Stimulated activated CD8-positive, alpha-beta memory T cell treated with anti-CD3 and anti-CD28 coated beads, Interleukin-12 subunit alpha, Interleukin-12 subunit beta, amount 100 ng/mL, for 24 hours (primary cell): ENCODE results near the gene CTBS.
"Not testable (repeated sequence)": the region's sequence is repeated elsewhere in the genome, so short reads cannot be mapped to it uniquely, and the experiment has no call there.

Experiments
- DNase-seq: peaks from one replicate; pipeline ENCODE4 v3.0.0-alpha.2; 2020; ENCODE audit errors: extremely low read depth

The CTBS gene, protein sequence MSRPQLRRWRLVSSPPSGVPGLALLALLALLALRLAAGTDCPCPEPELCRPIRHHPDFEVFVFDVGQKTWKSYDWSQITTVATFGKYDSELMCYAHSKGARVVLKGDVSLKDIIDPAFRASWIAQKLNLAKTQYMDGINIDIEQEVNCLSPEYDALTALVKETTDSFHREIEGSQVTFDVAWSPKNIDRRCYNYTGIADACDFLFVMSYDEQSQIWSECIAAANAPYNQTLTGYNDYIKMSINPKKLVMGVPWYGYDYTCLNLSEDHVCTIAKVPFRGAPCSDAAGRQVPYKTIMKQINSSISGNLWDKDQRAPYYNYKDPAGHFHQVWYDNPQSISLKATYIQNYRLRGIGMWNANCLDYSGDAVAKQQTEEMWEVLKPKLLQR

DNA sequence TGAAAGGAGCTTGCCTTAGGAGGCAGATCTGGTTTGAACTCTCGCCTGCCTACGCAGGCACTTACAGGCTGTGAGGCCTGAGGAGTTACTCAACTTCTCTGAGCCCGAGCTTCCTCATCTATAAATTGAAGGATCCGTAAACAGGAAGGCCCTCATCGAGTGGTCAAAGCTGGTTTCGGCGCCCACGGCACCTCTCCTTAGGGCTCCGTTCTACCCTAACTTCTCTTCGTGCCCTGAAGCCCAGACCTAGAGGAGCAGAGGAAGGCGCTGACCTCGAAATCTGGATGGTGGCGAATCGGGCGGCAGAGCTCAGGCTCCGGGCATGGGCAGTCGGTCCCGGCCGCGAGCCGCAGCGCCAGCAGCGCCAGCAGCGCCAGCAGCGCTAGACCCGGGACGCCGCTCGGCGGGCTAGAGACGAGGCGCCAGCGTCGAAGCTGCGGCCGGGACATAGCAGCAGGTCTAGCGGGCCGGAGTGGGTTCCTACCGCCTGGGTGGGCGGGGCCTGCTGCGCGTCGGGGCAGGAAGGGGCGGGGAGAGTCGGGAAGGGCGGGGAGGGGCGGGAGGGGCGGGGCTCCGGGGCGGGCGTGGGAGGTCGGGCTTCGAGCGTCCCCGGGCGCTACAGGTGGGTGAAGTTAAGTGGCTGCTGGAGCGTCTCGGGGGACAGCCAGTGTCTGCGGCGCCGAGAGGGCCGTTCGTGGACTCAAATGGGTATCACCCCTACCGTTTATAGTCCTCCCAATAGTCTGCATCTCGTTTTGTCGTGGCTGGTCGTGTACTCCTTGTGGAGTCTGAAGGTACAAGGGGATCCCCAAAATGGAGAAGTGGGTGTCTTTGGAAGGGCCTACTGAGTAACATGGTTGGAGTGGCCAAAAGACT is at the start of gene CTBS:
Gene CTBS, minus strand, starts transcription at position 474 of the 876 bp plus-strand sequence. Its CDS starts 25 bp downstream, at position 449.
- peak; percentile 66 for DNase-seq

DNA sequence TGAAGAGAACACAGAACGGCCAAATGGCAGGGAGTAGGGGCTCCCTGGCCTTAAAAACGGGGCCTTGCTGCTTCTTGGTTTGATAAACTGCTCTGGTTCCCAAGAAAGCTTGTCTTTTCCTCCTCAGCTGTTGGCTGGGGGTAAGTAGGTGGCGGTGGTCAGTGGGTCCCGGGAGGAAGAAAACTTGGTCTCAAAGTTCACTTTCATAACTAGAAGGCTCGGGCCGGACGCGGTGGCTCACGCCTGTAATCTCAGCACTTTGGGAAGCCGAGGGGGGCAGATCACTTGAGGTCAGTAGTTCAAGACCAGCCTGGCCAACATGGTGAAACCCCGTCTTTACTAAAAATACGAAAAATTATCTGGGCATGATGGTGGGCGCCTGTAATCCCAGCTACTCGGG is 47.3 kb upstream of the CTBS start:
- DNase-seq: no peak

DNA sequence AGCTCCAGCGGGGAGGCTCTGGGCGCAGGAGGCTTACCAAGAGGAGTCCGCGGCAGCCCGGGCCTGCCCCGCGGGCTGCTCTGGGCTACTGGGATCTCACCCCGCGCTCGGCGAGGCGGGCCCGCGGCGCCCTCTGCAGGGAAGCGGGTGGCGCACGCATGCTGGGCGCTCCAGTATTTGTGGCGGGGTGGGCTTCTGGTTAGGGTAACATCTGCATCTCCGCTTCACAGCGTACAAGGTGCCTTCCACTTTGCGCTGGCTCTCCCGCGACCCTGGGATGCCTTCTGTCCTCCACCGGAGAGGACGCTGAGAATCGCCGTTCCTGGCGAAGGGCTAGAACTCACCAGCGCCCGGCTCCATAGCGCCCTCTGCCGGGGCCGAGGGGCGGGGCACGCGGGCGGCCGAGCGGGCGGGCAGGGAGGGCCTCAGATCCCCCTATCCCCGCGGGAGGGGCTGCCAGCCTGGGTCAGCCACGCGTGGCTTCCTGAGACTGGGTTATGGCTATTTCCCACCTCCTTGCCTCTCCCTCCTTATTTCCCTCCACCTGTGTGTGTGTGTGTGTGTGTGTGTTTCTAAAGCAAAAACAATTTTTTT is 46.6 kb upstream of the CTBS start:
- peak; percentile 46 for DNase-seq

DNA sequence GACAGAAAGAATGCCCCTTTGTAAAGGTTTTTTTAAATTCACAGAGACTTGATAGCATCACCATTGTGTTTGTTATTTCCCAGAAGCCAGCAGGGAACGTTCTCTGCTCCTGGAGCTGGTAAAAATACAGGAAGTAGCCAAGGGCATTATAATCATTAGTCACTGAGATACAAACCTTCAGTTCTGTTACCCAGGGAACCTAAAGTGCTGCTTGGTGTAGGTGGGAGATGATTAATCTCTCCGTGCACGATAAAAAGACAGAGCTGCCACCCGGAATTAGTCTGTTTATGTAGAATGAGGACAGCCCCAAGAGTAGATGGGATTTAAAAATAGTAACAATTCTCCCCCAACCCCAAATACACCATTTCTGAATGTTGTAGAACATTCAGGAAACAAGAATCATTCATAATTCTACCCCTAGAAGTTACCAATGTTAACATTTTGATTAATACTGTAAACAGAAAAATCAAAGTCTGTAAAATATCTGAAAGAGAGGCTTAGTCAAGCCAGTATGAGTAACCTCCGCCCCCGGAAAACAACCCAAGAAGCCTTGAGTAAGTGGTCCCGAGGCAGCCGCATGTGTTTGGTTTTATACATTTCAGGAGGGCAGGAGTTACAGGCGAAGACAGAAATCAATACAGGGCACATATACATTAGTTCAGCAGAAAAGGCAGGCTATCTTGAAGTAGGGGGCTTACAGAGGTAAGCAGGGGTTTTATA is 45.3 kb upstream of the CTBS start:
- DNase-seq: peak; percentile 44

DNA sequence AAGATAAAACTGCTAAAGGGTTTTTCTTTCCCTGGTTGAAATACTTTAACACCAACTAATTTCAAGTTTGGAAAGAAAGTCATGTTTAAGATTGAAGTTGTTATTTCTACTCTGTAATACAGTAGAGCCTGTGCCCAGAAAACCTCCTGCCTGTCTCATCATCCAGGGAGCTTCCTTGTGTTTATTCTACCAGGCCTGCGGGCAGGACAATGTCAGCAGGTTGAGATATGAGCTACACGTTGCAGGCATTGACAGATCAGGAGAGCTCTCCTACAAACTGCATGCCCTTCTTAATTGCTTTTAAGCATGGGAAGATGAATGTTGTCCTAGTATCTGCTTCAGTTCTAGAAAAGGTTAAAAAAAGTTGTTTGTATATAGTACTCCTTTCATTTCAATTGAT is 43.1 kb upstream of the CTBS start:
- no peak for DNase-seq

DNA sequence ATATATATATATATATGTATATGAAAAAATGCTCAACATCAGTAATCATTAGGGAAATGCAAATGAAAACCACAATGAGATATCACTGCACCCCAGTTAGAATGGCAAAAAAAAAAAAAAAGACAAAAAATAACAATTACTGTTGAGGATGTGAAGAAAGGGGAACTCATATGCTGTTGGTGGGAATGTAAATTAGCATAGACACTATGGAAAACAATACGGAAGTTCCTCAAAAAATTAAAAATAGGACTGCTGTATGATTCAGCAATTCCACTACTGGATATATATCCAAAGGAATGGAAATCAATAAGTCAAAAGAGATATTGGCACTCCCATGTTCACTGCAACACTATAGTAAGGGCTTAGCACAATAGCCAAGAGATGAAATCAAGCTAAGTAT is 41.5 kb upstream of the CTBS start:
- no peak for DNase-seq

DNA sequence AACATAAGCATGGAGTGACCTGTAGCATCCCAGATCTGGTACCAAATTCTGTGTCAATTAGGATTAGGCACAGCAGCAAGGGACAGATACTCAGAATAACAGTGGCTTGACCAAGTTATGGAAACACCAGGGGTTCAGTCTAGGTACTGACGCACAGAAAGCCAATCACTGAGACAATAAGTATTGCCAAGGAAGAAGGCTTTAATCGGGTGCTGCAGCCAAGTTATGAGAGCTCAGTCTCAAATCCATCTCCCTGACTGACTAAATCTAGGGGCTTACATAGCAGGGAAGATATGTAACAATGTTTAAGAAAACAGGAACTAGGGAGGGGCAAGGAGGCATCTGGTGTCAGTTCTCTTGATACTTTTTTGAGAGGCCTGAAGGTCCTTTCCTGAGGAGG is 39.6 kb upstream of the CTBS start:
- DNase-seq: no peak

DNA sequence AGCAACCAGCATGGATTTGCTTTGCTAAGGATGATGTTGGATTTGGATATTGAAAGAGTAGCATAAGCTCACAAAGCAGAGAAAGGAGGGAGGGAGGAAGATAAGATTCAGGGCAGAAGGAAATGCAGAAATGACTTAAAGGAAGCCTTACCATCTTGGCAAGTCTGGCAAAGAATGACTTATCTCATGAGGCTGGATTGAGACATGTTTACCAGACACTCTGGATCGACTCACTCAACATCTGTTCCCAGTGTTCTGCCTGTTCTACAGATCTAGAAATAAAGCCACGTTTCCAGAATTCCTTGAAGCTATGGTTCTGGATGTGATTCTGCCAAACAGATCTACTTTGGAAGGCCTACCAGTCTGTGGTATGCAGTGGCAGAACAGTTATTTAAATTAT is 38.8 kb upstream of the CTBS start:
- DNase-seq: no peak

DNA sequence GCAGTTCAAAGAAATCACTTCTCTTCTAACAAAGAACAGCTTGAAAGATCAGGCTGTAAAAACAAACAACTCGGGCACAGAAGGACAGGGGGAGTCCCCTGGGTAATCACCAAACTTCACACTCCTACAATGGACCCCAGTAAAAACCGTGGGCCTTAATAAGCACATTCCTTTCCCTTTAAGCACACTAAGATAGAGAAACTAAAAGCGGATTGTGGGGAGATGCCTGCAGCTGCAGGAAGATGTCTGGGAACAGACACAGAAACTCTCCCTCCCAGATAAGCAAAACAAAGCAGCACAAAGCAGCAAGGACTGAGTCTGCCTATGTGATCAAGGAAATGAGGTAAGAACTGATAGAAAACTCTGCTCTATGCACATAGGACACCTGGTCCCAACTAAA is 37.6 kb upstream of the CTBS start:
- DNase-seq: no peak

DNA sequence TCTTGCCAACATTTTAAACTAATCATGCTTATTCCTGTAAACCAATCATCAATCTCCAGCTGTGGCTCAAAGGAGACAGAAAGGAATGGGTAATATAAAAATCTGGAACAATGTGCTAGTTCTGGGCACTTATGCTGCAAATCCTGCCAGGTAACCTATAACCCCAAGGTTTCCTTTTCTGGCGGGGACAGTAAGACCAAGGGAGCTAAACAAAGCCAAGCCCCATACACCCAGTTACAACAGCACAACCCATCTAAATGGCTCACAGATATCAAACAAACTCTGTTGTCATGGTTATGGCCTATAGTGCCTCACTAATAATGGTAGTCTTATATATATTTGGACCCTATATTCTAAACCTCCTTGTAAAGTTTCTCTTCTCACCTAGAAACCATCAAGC is 36.9 kb upstream of the CTBS start:
- DNase-seq: no peak

DNA sequence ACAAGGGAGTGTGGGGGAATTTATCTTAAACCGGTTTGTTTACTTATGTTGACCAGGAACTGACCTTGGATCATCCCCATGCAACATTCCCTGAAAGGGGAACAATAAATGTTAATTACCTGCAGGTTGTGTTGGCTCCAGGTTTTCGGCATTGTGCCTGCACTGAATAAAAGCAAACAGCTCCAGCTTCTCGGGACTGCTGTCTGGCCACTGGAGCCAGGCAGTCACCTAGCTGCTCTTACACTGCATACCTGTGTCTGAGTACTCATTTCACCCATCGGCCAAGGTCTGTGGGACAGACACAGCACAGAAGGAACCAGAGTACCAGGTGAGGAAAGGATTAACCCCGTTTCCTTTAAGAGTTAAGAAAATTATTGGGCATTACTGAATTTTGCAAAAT is 32.7 kb upstream of the CTBS start:
- DNase-seq: no peak

DNA sequence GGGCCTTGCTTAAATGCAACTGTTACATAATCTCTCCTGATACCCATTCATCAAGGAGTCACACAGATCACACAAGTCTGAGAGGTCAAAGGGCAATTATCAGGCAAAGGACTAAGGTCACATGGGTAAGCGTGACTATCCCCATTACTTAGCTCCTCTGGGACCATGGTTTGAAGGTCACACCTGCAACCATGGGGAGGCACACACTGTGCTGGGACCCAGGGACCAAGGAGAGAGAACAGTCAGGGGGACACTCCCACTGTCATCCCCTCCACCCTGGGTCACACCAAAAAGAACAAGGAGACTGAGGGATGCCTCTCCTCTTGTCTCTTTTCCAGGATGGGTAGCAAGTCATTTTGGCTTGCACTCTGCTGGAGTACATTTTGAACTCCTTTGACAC is 30.9 kb upstream of the CTBS start:
- no peak for DNase-seq

DNA sequence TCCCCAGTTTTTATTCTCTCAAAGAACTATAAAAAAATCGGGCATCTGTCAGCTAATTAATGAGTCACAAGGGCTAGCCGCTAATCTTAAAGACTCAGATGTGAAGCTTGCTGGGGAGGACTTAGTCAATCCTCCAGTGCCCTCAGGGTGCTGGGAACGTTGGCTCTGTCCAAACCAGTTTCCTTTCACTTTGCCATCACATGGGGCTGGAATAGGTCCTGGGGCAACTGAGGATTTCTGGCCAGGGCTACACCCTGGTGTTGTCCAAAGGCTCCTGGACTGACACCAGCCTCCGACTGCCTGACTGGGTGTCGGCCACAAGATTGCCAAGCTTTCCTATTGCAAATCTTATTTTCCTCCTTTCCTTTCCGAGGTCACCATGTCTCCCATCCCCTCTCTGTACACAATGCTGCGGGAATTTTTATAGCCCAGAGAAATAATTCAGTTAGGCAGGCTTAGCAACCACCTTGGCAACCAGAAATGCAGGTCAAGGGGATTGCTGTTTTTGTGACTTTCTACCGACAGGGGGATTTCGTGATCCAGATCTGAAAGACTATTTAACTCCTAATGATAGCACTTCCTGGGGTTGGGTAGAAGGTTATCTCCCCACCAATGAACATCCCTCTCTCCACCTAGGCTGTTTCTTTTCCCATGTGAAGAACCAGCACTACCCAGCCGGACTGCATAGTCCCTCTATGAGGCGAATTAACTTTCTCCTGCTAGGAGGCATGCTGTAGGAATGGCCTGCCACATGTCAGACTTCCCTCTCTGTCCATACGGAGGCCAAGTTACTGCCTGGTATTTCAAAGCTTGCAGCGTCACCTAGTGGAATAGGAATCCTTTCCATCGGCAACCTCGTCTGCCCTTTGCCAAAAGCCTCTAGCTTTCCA is 29.9 kb upstream of the CTBS start:
- DNase-seq: no peak

DNA sequence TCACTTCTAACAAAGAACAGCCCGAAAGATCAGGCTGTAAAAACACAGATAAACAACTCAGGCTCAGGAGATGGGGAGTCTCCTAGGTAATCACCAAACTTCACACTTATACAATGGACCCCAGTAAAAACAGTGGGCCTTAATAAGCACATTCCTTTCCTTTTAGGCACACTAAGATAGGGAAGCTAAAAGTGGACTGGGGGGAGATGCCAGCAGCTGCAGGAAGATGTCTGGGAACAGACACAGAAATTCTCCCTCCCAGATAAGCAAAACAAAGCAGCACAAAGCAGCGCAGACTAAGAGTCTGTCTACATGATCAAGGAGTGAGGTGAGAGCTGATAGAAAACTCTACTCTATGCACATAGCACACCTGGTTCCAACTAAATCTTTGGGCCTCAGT is 29.0 kb upstream of the CTBS start:
- DNase-seq: no peak

DNA sequence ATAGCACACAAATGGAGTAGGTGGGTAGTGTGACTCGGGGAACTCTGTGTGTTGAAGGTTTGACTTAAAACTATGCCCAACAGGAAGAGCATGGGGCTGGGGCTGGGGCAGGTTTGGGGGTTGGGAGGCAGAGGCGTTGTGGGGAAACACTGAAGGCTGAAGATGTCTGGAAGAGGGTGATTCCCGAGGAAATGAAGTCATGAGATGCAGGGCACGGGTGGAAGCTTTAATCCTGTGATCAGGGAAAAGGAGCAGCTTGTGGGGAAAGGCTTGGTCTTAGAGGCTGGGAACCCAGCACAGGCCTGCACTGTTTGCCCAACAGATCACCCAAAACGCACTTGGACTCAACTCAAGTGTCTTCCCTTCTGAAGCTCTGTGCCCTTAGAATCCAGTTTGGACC is 26.6 kb upstream of the CTBS start:
- no peak for DNase-seq

DNA sequence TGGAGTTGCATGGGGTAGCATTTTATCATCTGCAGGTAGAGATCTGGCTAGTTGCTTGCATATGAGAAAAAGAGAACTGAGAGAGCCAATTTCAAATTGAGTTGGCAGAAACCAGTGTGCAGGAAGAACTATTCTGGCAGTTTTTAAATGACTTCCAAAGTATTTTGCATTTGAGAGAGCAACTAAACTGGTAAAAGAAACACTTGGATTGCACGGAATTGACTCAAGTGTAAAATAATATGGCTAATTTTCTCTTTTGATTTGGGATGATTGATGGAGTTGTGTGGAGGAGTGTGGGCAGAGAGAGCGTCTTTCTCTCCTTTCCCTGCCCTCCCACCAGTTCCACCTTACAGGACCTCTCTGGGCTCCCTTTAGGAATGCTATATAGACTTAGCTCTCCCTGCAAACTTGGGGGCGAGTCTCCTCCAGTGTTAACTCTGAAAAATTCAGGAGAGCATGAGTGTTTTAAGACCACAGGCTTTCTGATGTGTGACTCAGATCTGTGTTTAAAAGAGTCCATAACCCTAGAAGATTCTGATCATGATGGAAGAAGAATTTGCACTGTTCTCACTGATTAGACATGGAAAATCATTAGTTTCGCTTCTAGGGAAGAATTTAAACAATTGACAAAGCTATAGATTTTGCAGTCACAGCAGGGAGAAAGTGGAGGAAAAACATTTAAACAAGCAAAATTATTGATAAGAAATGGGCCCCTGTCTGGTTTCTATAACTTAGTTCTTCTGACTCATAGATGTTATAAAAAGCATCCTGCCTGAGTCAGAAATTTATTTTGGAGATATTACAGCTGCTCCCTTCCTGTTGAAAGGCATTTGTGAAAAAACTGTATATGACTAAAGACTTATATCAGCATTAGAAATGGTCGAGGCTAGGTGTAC is 24.9 kb upstream of the CTBS start:
- no peak for DNase-seq

DNA sequence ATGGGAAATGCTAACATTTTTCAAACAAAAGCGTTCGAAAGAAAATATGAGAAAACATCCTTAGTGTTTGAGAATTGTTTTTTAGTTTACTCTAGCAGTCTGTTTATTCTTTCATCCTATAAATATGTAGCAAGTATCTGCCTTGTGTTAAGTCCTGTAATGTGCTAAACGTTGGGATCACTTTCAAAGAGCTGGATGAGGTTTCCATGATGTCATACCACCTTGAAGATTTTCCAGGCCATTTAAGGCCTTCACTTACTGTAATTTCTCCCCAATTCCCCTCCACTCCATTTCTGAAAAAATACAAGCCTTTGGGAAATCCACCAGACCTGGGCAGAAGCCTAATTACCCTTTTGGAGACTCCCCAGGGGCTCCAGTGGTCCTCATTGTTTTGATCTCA is 24.2 kb upstream of the CTBS start:
- DNase-seq: no peak

DNA sequence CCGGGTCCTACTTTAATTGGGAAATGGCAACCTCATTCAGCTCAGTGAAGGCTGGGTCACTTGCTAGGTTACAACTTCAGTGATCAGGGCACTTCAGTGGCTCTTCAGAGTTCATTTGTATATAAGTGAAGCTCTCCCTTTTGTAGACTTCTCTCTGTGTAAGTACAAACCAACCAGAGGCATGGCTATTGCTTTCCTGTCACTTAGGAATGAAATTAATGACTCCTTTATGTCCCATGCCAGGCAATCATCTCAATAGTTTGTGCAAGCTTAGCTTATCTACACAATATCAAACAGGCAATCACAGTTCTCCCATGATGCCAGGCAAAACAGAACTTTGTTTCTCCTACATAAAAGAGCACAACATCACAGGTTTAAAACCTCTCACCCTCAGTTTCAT is 22.8 kb upstream of the CTBS start:
- DNase-seq: no peak

DNA sequence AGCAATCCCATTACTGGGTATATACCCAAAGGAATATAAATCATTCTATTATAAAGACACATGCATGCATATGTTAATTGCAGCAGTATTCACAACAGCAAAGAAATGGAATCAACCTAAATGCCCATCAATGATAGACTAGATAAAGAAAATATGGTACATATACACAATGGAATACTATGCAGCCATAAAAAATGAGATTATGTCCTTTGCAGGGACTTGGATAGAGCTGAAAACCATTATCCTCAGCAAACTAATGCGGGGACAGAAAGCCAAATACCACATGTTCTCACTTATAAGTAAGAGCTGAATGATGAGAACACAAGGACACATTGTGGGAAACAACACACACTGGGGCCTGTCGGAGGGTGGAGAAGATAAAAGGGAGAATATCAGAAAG is 20.7 kb upstream of the CTBS start:
- not testable (repeated sequence) for DNase-seq

DNA sequence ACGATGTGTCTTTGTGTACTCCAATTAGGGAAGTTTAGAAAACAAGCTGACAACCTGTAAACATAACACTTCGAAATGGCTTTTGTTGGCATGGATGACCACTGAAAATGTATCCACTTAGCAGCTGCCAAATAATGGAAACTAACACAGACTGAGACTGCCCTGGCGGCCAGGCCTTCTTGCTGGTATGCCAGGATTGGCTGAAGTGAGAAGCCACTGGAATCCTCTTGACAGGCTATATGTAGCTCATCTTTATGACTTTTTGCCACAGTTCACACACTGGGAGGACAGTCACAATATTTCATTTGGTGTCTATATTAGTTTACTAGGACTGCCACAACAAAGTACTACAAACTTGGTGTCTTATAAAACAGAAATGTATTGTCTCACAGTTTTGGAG is 12.9 kb upstream of the CTBS start:
- DNase-seq: no peak
